D721Med (cell line): ENCODE data around the gene FOXE3.

ENCODE experiments used
- DNase-seq: peaks from one replicate; pipeline ENCODE4 v3.0.0; 2011; ENCODE audit warnings: low spot score; ENCODE audit not compliant: insufficient read length
- FAIRE-seq: peaks from 2 replicates; lab custom pipeline; 2011; peaks lifted over from hg19 to GRCh38; lab: Jason Lieb, UNC
- TF ChIP-seq, protein P1 (sequence below): IDR thresholded peaks from 2 replicates; pipeline ENCODE4 v1.5.1; 2012; ENCODE audit warnings: mild to moderate bottlenecking, control low read depth; ENCODE audit not compliant: insufficient read depth; ENCODE audit errors: missing control alignments

The FOXE3 gene

DNA sequence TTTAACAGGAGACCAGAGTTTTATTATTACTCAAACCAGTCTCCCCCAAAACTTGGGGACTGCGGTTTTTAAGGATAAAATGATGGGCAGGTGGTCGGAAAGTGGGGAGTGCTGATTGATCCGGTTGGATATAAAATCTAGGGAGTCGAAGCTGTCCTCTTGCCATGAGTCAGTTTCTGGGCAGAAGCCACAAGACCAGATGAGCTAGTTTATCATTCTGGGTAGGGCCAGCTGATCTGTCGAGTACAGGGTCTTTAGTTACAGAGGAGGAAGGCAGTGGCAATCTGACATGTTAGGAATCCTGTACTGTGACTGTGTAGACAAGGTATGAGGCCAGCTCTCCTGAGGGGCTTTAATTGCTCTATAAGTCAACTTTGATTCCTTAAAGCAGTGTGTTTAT is 22.9 kb upstream of the FOXE3 start:
- DNase-seq (no peak), FAIRE-seq (no peak)
- TF ChIP-seq, protein P1, sequence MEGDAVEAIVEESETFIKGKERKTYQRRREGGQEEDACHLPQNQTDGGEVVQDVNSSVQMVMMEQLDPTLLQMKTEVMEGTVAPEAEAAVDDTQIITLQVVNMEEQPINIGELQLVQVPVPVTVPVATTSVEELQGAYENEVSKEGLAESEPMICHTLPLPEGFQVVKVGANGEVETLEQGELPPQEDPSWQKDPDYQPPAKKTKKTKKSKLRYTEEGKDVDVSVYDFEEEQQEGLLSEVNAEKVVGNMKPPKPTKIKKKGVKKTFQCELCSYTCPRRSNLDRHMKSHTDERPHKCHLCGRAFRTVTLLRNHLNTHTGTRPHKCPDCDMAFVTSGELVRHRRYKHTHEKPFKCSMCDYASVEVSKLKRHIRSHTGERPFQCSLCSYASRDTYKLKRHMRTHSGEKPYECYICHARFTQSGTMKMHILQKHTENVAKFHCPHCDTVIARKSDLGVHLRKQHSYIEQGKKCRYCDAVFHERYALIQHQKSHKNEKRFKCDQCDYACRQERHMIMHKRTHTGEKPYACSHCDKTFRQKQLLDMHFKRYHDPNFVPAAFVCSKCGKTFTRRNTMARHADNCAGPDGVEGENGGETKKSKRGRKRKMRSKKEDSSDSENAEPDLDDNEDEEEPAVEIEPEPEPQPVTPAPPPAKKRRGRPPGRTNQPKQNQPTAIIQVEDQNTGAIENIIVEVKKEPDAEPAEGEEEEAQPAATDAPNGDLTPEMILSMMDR, result no peak

DNA sequence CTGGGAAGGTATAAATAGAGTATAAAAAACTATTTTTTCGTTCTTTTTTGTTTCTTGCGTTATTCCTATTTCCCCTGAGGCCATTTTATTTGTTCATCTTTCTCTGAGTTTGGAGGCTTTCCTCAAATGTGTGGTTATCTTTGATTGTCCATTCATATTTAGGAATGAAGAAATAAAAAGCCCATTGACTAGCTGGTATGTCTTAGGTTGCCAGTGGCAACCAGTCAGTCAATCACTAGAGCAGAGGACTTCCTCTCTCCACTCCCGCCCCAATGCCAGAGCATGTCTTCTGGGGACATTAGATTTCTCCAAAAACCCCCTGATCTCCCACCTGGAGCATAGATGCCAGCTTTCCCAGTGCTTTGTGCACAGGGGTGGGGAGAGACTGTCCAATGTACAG is 20.7 kb upstream of the FOXE3 start:
- DNase-seq (no peak), FAIRE-seq (no peak)
- TF ChIP-seq, protein P1, result no peak

DNA sequence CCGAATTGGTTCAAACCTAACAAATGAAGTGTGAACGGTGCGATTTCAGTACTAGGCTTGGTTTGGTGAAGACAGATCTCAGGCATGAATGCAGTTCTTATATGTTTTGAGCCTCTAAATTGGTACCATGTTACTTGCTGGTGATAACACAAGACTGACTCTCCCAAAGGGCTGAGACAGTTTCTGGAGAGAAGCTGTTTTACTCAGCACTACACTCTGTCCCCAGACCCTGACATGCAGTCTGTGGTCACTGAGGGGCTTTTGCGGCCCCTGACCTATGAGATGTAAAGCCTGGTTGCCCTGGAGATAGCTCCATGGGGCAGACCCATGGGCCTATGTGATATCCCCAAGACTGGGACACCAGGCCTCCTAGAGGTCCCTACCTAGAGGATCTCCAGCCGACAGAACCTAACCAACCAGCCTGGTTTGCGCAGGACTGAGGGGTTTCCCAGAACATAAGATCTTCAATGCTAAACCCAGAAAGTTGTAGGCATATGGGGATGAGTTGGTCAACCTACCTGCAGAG is 19.4 kb upstream of the FOXE3 start:
- no peak for DNase-seq
- TF ChIP-seq, protein P1, result no peak
- no peak for FAIRE-seq

DNA sequence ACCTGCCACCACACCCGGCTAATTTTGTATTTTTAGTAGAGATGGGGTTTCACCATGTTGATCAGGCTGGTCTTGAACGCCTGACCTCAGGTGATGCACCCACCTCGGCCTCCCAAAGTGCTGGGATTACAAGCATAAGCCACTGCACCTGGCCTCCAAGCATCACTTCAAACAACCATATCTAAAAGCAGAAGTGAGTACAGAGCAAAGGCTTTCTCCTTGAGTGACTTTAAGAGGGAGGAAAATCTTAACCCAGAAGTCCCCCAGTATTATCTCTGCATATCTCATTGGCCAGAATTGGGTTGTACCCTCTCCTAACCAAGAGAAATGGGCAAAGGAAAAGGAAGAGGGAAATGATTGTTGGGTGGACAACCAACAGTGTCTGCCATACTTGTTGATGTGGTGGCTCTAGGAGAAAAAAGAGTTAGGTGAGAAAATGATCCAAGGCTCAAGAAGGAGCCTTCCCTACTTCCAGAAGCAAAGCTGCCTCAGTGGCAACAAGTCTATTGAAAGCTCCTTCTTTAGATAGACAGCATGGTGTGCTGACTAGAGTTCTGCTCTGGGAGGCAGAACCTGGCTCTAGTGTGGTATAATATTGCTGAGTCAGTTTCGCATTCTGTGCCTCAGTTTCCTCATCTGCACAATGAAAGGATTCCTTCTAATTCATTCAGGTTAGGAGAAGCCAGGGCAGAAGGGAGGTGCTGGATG is 16.8 kb upstream of the FOXE3 start:
- DNase-seq, result no peak
- FAIRE-seq, result no peak
- TF ChIP-seq, protein P1, result no peak

DNA sequence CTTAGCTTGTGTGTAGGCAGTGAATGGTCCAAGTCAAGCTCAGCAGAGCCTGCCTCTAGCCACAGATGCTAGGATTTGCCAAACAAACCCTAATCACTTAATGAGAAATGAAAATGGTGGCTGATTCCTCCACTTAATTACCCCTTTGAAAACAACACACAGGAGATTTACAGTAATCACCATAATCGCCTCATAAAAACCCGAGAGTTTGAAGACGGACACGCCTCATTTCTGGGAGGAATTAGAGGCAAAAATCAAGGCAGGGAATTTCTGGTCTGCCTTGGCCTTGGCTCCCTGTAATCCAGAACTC is 16.3 kb upstream of the FOXE3 start:
- peak; percentile 87 for FAIRE-seq

DNA sequence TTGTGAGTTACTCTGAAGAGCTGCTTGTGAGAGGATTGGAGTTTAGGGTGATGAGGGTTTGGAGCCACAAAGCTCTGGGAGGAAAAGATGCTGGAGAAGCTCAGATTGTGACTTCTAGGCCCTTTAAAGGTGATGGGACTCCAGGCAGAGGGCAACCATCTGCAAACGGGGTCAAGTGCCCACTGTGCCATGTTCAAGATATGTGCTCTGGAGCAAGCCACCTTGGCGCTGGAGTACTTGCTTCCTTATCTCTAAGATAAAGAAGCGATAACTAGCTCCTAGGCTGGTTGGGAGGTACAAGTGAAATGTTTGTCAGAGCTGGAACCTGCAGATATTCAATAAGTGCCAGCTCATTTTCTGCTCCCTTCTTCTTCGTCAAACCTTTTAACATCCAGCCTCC is 14.3 kb upstream of the FOXE3 start:
- no peak for FAIRE-seq
- TF ChIP-seq, protein P1, result no peak

More for the DNA sequence above, 16.3 kb upstream of the FOXE3 start:
- TF ChIP-seq, protein P1, result no peak
- peak; percentile 60 for DNase-seq

DNA sequence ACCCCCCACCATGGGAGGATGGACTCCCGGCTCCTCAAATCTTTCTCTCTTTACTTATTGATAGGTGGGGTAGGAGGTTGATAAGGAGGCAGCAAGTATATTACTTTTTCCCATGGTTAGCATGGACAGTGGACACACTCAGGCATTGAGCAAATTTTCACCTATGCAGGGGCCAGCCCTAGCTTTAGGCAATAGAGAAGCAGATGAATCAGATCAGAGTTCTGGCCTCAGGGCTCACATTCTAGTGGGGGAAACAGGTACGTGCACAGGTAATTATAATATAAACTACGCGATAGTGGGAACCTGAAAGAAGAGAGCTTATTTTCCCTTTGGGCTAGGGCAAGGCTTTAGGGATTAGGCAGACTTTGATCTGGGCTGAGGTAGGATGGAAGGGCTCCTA is 13.5 kb upstream of the FOXE3 start:
- no peak for DNase-seq
- FAIRE-seq, result no peak
- TF ChIP-seq, protein P1, result no peak

More for the DNA sequence above, 14.3 kb upstream of the FOXE3 start:
- no peak for DNase-seq
